Measurements from ENCODE around the gene CCR1. TPM values are rescaled to one million over a fixed set of nuclear protein-coding genes. Genes with fewer than 3 reads are reported as not detected.

CCR1 gene
- total RNA-seq, 1 donor from 2014 or later, result not detected

DNA sequence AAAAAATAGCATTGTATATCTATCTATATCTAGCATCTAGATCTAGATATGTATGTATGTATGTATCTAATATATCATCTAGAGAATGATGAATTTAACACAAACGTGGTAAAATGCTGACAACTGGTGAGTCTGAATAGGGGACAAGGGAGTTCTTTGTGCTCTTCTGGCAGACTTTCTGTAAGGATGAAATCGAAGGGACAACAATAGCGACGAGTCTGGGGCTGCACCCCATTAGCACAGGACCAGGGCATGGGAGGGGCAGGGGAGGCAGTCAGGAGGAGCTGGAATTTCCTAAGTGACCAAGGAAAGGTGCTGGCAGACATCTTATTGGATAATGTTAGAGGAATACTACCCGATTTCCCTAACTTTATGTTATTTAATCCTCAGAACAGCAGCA lies 7.9 kb downstream of the CCR1 start:
- peaks cover 3% of the 10 kb centered on the region for H3K36me3 Mint-ChIP-seq (ENCODE audit: unreplicated experiment)
- TF ChIP-seq, protein P1, sequence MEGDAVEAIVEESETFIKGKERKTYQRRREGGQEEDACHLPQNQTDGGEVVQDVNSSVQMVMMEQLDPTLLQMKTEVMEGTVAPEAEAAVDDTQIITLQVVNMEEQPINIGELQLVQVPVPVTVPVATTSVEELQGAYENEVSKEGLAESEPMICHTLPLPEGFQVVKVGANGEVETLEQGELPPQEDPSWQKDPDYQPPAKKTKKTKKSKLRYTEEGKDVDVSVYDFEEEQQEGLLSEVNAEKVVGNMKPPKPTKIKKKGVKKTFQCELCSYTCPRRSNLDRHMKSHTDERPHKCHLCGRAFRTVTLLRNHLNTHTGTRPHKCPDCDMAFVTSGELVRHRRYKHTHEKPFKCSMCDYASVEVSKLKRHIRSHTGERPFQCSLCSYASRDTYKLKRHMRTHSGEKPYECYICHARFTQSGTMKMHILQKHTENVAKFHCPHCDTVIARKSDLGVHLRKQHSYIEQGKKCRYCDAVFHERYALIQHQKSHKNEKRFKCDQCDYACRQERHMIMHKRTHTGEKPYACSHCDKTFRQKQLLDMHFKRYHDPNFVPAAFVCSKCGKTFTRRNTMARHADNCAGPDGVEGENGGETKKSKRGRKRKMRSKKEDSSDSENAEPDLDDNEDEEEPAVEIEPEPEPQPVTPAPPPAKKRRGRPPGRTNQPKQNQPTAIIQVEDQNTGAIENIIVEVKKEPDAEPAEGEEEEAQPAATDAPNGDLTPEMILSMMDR (IDR thresholded peaks at IDR 0.05; ENCODE audit: partially characterized antibody, unreplicated experiment), result no peak
- no peak for DNase-seq
- peaks cover 2% of the 10 kb centered on the region for H3K27me3 Mint-ChIP-seq (ENCODE audit: unreplicated experiment)
- H3K27ac Mint-ChIP-seq (ENCODE audit: unreplicated experiment), result no peak overlapping the region
- no peaks in the 10 kb centered on the region for H3K4me1 Mint-ChIP-seq (ENCODE audit: low read depth, unreplicated experiment)
- H3K4me3 Mint-ChIP-seq (ENCODE audit: unreplicated experiment), result no peak overlapping the region
- peaks cover 2% of the 10 kb centered on the region for H3K9me3 Mint-ChIP-seq (ENCODE audit: unreplicated experiment)

DNA sequence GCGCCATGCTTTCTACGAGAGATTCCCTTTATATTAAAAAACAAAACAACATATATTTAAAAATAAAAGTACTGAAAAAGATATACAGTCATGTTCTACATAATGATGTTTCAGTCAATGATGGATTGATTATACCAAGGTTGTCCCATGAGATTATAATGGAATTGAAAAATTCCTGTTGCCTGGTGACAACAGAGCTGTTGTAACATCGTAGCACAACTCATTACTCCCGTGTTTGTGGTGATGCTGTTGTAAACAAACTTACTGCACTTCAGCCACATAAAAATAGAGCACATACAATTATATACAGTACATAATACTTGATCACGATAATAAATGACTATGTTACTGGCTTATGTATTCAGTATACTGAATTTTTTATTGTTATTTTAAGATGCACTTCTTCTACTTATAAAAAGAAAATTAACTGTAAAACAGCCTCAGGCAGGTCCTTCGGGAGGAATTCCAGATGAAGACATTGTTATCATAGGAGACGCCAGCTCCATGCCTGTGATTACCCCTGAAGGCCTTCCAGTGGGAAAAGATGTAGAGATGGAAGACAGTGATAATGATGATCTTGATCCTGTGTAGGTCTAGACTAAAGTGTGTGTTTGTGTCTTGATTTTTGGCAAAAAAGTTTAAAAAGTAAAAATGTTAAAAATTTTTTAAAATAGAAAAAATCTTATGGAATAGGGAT lies 11.7 kb downstream of the CCR1 start:
- TF ChIP-seq, protein P1 (IDR thresholded peaks at IDR 0.05; ENCODE audit: partially characterized antibody, unreplicated experiment), result no peak
- Mint-ChIP-seq H3K4me3 (ENCODE audit: unreplicated experiment) (no peak overlapping the region), H3K9me3 (ENCODE audit: unreplicated experiment) (peaks cover 4% of the 10 kb centered on the region), H3K36me3 (ENCODE audit: unreplicated experiment) (peaks cover 16% of the 10 kb centered on the region), H3K27ac (ENCODE audit: unreplicated experiment) (no peak overlapping the region), H3K27me3 (ENCODE audit: unreplicated experiment) (no peaks in the 10 kb centered on the region), H3K4me1 (ENCODE audit: low read depth, unreplicated experiment) (no peaks in the 10 kb centered on the region)
- DNase-seq, result no peak

DNA sequence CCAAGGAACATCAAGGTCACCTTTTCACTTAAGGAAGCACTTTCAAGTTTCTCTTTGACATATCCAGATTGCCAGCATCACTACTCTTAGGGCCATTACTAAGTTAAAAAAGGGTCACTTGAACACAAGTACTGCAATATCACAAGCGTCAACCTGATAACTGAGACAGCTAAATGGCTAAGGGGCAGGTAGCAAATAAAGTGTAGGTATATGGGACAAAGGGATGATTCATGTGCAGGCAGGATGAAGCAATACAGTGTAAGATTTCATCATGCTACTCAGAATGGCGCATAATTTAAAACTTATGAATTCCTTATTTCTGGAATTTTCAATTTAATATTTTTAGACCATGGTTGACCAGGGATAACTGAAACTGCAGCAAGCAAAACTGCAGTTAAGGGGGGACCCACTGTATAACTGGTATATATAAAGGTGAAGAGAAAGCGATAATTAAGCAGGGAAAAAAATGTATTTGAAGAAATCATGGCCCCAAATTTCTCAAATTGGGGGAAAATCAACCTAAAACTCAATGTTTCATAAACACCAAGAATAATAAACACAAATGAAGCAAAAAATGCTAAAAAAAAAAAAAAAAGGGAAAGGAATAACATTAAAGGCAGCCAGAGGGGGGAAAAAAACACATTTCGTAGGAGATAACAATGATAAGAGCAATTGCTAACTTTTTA lies 13.1 kb downstream of the CCR1 start:
- Mint-ChIP-seq H3K4me1 (ENCODE audit: low read depth, unreplicated experiment) (no peaks in the 10 kb centered on the region), H3K27ac (ENCODE audit: unreplicated experiment) (no peak overlapping the region), H3K9me3 (ENCODE audit: unreplicated experiment) (peaks cover 4% of the 10 kb centered on the region), H3K4me3 (ENCODE audit: unreplicated experiment) (no peak overlapping the region), H3K27me3 (ENCODE audit: unreplicated experiment) (no peaks in the 10 kb centered on the region), H3K36me3 (ENCODE audit: unreplicated experiment) (peaks cover 16% of the 10 kb centered on the region)
- TF ChIP-seq, protein P1 (IDR thresholded peaks at IDR 0.05; ENCODE audit: partially characterized antibody, unreplicated experiment), result no peak
- no peak for DNase-seq

DNA sequence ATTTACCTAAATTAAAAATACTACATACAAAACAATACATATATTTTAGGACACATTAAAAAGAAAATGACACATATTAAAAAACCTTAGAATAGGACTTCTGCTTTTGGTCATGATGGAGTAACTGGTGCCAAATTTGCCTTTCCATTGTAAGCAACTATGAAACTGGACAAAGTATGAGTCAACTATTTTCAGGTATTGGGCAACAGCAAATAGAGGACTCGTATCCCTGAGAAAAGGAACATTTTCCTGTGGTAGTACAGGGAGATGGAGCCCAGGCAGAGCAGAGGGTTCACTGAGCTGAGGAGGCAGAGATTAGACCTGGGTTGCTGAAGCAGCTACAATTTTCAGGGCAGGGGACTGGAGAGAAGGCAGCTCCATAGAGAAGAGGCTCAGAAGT lies 14.7 kb downstream of the CCR1 start:
- Mint-ChIP-seq H3K4me3 (ENCODE audit: unreplicated experiment) (no peak overlapping the region), H3K27me3 (ENCODE audit: unreplicated experiment) (no peaks in the 10 kb centered on the region), H3K9me3 (ENCODE audit: unreplicated experiment) (peaks cover 3% of the 10 kb centered on the region), H3K27ac (ENCODE audit: unreplicated experiment) (no peak overlapping the region), H3K36me3 (ENCODE audit: unreplicated experiment) (peaks cover 16% of the 10 kb centered on the region), H3K4me1 (ENCODE audit: low read depth, unreplicated experiment) (no peaks in the 10 kb centered on the region)
- DNase-seq, result no peak
- TF ChIP-seq, protein P1 (IDR thresholded peaks at IDR 0.05; ENCODE audit: partially characterized antibody, unreplicated experiment), result no peak

DNA sequence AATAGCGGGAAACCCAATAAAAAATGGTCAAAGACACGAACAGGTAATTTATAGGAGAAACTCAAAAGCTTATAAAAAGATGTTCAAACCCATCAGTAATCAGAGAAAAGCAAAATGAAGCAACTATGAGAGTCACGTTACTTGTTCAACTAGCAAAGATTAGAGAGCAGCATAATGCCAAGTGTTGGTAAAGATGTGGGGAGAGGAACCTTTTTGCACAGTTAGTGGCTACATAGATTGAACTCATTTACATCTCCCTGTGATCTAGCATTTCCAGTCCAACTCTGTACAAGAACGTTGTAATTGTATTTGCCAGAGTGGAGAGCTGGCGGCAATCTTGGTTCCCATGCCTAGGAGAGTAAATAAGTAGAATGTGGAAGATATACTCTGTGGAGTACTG lies 15.2 kb downstream of the CCR1 start:
- H3K27me3 Mint-ChIP-seq (ENCODE audit: unreplicated experiment), result no peaks in the 10 kb centered on the region
- TF ChIP-seq, protein P1 (IDR thresholded peaks at IDR 0.05; ENCODE audit: partially characterized antibody, unreplicated experiment), result no peak

More for the DNA sequence above, 15.2 kb downstream of the CCR1 start:
- no peak for DNase-seq
- H3K9me3 Mint-ChIP-seq (ENCODE audit: unreplicated experiment), result peaks cover 1% of the 10 kb centered on the region
- no peak overlapping the region for H3K27ac Mint-ChIP-seq (ENCODE audit: unreplicated experiment)
- H3K36me3 Mint-ChIP-seq (ENCODE audit: unreplicated experiment), result peaks cover 16% of the 10 kb centered on the region
- H3K4me3 Mint-ChIP-seq (ENCODE audit: unreplicated experiment), result no peak overlapping the region
- no peaks in the 10 kb centered on the region for H3K4me1 Mint-ChIP-seq (ENCODE audit: low read depth, unreplicated experiment)

All from glutamatergic neuron (in vitro differentiated cells).